NT2/D1 (cell line): ENCODE measurements around the gene ZNF776.
A peak's percentile ranks its signal among the peaks of the same experiment; 100 is the strongest.
"Not testable (repeated sequence)": the region's sequence is repeated elsewhere in the genome, so short reads cannot be mapped to it uniquely, and the experiment has no call there.

ENCODE experiments used
- DNase-seq: peaks from one replicate; pipeline ENCODE4 v3.0.0-alpha.2; 2011; ENCODE audit warnings: low read depth, low spot score
- H3K27me3 ChIP-seq: 2 replicates; pipeline ENCODE4 v1.6.0; 2011; ENCODE audit warnings: mild to moderate bottlenecking; ENCODE audit not compliant: insufficient read length, insufficient read depth
- H3K36me3 ChIP-seq: 2 replicates; pipeline ENCODE4 v1.6.1; 2011; ENCODE audit warnings: mild to moderate bottlenecking, low read length, mixed read lengths; ENCODE audit not compliant: insufficient read depth, insufficient read length
- H3K4me1 ChIP-seq: 2 replicates; pipeline ENCODE4 v1.5.1; 2011; ENCODE audit not compliant: insufficient read depth, insufficient read length
- H3K4me3 ChIP-seq: 2 replicates; pipeline ENCODE4 v1.5.1; 2011; ENCODE audit warnings: low read depth; ENCODE audit not compliant: insufficient read length
- H3K9ac ChIP-seq: 2 replicates; pipeline ENCODE4 v1.6.0; 2011; ENCODE audit warnings: low read depth; ENCODE audit not compliant: insufficient read length
- H3K9me3 ChIP-seq: 2 replicates; pipeline ENCODE4 v1.5.1; 2011; ENCODE audit warnings: mild to moderate bottlenecking, low read length; ENCODE audit not compliant: insufficient read depth
- SUZ12 ChIP-seq: IDR thresholded peaks from 2 replicates; pipeline ENCODE4 v1.6.1; 2011; ENCODE audit not compliant: insufficient read length, insufficient read depth; ENCODE audit errors: extremely low read depth
- YY1 ChIP-seq: IDR thresholded peaks from 2 replicates; pipeline ENCODE4 v1.6.1; 2011; ENCODE audit not compliant: insufficient read length, insufficient read depth
- ZNF274 ChIP-seq: IDR thresholded peaks from 2 replicates; pipeline ENCODE4 v1.6.1; 2011; ENCODE audit warnings: mild to moderate bottlenecking, low read depth, low read length

The ZNF776 gene

DNA sequence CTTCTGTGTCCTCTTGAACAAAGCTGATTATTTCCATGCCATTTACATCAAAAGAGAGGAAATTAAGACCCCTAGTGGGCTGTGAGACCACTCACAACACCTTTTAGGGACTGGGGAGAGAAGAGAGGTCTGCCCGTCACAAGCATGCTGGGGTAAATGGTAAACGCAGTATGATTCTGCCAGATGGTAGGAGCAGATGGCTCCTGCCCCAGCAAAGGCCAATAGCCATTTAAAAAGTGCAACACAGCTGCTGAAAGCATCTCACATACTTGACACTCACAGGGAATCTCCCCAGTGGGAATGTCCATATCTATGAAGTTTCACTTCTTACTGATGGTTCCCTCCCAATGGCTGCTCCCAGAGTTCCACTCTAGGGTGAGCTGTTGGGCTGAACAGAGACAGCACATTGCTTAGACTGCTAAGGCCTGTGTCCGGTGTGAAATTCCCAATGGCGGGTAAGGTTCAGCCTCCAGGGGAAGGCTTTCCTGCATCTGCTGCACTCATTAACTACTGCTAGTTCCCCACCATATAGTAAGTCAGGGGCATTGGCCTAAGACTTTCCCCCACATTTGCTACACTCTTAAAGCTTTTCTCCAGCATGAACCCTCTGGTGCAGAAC is 26.6 kb upstream of the ZNF776 start:
- Histone ChIP-seq H3K27me3 (no peaks in the 10 kb centered on the region), H3K4me3 (no peak overlapping the region), H3K9ac (no peak overlapping the region), H3K4me1 (no peaks in the 10 kb centered on the region), H3K9me3 (peaks cover 10% of the 10 kb centered on the region; the same call in 1 of the 2 replicates), H3K36me3 (peaks cover 47% of the 10 kb centered on the region)
- TF ChIP-seq SUZ12 (no peak), YY1 (no peak), ZNF274 (no peak)
- DNase-seq = no peak

- H3K27me3 ChIP-seq = no peaks in the 10 kb centered on the region
- H3K9ac ChIP-seq = no peak overlapping the region
- H3K4me1 ChIP-seq = no peaks in the 10 kb centered on the region
- no peak for DNase-seq
- peaks cover 47% of the 10 kb centered on the region for H3K36me3 ChIP-seq
- TF ChIP-seq YY1 (no peak), ZNF274 (no peak), SUZ12 (no peak)
- H3K9me3 ChIP-seq = peaks cover 10% of the 10 kb centered on the region; the same call in 1 of the 2 replicates
- no peak overlapping the region for H3K4me3 ChIP-seq
Observed at GRCh38 chr19:57720878-57721277, 25.7 kb upstream of the ZNF776 start.

- not testable (repeated sequence) for H3K4me1 ChIP-seq, H3K4me3 ChIP-seq, H3K9ac ChIP-seq, H3K27me3 ChIP-seq, H3K9me3 ChIP-seq, DNase-seq, H3K36me3 ChIP-seq
Observed at GRCh38 chr19:57738320-57738719, 8.3 kb upstream of the ZNF776 start.

- not testable (repeated sequence) for H3K9me3 ChIP-seq, H3K4me1 ChIP-seq, H3K9ac ChIP-seq, DNase-seq, H3K4me3 ChIP-seq, H3K27me3 ChIP-seq, H3K36me3 ChIP-seq
Observed at GRCh38 chr19:57738770-57739169, 7.8 kb upstream of the ZNF776 start.

DNA sequence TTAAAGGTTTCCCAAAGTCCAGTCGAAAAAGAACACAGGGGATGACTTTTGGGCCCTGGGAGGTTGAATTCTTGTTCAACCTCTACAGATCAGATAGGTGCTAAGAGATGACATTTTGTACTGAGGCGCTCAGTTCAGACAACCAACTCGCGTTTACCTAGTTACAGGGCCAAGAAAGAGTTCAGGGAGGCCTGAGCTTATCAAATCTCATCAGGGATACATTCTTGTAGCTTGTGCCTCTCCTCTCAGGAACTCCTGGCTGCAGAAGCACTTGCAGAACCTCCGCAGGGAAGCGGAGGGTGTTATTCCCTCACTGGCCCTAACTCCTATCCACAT is 825 bp downstream of the ZNF776 start:
- TF ChIP-seq SUZ12 (no peak), ZNF274 (no peak), YY1 (no peak)
- no peaks in the 10 kb centered on the region for H3K27me3 ChIP-seq
- DNase-seq = no peak
- H3K36me3 ChIP-seq = peaks cover 40% of the 10 kb centered on the region
- peak overlapping the region; percentile 95 for H3K9ac ChIP-seq
- H3K9me3 ChIP-seq = no peaks in the 10 kb centered on the region
- H3K4me1 ChIP-seq = no peaks in the 10 kb centered on the region
- H3K4me3 ChIP-seq = peak overlapping the region; percentile 93

DNA sequence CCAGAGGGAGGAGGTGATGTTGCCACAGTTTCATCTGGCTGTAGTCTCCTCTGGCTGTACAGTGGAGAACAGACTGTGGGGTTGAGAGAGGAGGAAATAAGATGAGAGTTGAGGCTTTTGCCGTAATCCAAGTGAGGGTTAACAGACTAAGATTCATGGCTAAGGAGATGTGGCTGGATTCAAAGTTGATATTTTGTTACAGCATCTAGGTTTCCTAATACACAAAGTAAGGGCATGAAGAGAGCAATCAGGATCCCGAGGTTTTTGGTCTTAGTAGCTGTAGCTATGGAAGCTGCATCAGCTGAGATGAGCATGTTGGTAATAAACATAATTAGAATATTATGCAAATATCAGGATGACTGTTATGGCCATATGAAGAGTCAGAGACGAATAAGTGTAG is 1.4 kb downstream of the ZNF776 start:
- H3K4me1 ChIP-seq = no peaks in the 10 kb centered on the region
- no peak for TF ChIP-seq YY1
- no peak for TF ChIP-seq ZNF274
- TF ChIP-seq SUZ12 = no peak
- H3K4me3 ChIP-seq = peak overlapping the region; percentile 93
- H3K36me3 ChIP-seq = peaks cover 45% of the 10 kb centered on the region
- no peaks in the 10 kb centered on the region for H3K27me3 ChIP-seq
- peak overlapping the region; percentile 6 for H3K9ac ChIP-seq
- no peak for DNase-seq
- H3K9me3 ChIP-seq = no peaks in the 10 kb centered on the region

- H3K36me3 ChIP-seq = peaks cover 92% of the 10 kb centered on the region
- TF ChIP-seq ZNF274 (no peak), SUZ12 (no peak), YY1 (no peak)
Observed at GRCh38 chr19:57754091-57754673, 7.6 kb downstream of the ZNF776 start.

DNA sequence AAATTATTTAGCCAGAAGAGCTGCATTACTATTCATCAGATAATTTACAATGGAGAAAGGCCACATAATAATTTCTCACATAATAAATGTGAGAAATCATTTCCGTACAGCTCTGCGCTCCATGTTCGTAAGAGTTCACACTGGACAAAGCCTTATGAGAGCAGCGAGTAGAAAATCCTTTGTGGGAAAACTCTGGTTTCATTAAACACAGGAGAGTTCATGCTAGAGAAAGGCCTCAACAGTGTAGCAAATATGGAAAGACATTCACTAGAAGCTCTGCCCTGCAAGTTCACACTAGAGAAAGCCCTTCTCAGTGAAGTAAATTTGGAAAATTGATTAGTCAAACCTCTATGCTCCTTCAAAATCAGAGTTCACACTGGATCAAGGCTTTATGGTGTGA is 8.4 kb downstream of the ZNF776 start:
- no peak for TF ChIP-seq SUZ12
- TF ChIP-seq YY1 = no peak
- no peak for TF ChIP-seq ZNF274
- H3K36me3 ChIP-seq = peaks cover 92% of the 10 kb centered on the region
- H3K9ac ChIP-seq = no peak overlapping the region
- no peak for DNase-seq
- no peaks in the 10 kb centered on the region for H3K27me3 ChIP-seq
- H3K4me3 ChIP-seq = no peak overlapping the region
- H3K4me1 ChIP-seq = no peaks in the 10 kb centered on the region
- no peaks in the 10 kb centered on the region for H3K9me3 ChIP-seq

More at GRCh38 chr19:57754091-57754673, 7.6 kb downstream of the ZNF776 start:
- Histone ChIP-seq H3K27me3 (no peaks in the 10 kb centered on the region), H3K4me1 (no peaks in the 10 kb centered on the region), H3K9ac (no peak overlapping the region), H3K4me3 (no peak overlapping the region), H3K9me3 (no peaks in the 10 kb centered on the region)
- no peak for DNase-seq
